GM19324 (cell line): ENCODE measurements around the gene INO80C.
"Not testable (repeated sequence)": the region's sequence is repeated elsewhere in the genome, so short reads cannot be mapped to it uniquely, and the experiment has no call there.

Experiments
- ATAC-seq: cut with Tn5 transposase; IDR thresholded peaks from one replicate; pipeline ENCODE4 v1.9.1; 2021; ENCODE audit warnings: mild to moderate bottlenecking, moderate library complexity; ENCODE audit not compliant: unreplicated experiment, low FRiP score

The INO80C gene

DNA sequence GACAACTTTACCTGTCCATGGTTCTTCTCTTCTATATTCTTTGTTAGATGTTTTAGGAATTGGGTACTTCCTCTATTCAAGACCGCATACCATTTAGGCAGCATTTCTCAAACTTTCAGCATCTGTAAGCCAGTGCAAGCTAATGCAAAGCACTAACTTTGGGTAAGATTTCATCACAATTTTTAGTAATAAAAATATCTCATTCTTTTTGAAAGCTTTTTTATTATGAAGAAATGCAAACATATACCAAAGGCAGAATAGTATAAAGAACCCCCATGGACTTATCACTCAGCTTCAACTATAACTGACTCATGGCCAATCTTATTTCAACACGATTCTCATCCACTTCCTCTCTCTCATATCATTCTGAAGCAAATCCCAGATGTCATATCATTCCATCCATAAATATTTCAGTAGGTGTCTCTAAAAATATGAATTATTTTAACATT, 32.9 kb downstream of the INO80C start:
- ATAC-seq = no peak

DNA sequence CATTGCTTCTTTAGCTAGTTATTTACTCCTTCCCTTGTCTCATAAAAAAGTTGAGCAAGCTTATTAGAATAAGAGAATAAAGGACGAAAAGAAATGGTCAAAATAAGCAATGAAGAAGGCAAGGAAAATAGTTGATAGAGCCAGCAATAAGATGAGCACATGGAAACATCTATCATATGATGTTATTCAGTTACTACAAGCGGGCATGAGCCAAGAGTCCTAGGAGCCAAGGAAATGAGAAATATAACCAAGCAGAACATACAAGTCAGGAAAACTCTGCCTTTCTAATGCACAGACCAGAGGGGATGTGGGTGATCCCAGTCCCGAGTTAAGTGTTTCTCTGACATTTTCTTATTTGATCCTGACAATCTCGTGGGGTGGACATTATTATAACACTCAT, 33.9 kb downstream of the INO80C start:
- ATAC-seq = no peak

DNA sequence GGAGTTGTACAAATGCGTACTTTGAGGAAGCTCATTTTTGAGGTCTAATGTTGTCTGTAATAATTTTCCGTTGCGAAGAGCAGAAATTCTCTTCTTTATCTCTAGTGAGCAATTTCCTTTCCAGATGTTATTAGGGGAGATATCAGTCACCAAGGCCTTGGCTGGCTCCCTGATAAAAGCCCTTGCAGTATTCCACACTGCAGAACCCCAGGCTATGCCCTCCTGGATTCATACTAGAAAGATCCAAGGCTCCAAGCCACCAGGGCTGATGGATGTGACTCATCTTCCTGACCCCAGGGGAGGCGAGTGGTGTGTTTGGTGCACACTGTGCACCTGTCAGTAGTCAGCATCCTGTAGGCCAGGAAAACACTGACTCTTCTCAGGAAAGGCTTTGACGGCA, 34.7 kb downstream of the INO80C start:
- ATAC-seq = no peak

DNA sequence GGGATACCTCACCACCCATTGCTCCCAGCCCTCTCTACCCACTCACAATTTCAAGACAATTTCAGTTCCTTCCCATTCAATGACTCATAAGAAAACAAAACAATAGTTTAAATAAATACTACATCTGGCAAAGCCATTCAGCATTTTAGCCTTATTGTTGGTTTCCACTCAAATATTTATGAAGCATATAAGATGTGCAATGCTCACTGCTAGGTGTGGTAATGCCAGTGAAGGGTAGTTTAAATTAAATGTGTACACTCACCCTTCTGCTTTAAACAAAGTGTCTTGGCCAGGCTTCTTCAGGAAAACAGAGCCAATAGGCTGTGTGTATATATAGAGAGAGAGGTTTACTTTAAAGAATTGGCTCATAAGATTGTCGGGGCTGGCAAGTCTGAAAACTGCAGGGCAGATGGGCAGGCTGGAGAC, 37.0 kb downstream of the INO80C start:
- ATAC-seq = no peak

DNA sequence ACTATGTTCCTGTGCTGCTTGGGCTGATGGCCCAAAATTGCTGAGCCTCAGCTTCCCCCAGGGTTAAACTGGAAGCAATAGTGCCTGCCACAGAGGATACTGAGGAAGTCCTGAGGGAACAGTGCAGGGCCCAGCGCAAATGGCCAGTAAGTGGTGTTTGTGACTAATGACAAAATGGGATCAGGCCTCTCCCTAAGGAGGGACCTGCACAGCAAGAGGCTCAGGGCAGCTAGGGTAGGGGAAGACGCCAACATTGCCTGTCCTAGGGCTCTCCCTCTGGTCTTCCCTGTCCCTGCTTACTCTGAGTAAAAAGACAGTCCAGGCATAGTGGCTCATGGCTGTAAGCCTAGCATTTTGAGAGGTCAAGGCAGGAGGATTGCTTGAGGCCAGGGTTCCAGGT, 37.8 kb downstream of the INO80C start:
- no peak for ATAC-seq

DNA sequence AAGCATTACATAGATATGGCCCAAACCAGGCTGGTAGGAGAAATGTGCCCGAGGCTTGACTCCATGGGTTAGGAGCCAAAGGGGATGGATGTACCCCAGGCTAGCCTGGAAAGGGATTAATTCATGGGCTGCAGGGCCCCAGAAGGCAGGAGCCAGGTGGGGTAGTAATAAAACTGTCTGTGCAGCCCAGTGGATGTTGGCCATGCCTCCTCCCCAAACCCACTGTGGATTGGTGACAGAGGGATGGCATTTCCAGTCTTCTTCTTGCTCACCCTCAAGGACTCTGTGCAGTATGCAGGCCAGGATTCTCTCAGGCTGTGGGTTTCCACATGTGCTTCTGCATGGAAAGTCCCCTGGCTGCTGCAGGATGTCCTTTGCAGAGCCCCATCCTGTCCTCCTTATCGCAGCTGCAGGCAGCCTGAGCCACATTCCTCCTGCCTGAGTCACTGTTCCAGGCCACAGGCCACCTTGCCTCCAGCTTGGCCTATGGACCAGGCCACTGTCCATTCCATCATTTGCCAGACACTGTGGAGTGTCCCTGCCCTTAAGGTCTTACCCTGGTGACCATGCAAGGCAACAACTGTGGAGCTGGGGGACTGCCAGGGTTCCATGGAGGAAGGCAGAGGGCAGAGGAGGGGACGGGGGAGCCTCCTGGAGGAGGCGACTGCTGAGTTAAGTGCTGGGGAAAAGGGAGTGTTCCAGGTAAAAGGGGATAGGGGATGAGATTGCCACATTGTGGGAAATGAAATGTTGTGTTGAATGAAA, 38.9 kb downstream of the INO80C start:
- no peak for ATAC-seq

DNA sequence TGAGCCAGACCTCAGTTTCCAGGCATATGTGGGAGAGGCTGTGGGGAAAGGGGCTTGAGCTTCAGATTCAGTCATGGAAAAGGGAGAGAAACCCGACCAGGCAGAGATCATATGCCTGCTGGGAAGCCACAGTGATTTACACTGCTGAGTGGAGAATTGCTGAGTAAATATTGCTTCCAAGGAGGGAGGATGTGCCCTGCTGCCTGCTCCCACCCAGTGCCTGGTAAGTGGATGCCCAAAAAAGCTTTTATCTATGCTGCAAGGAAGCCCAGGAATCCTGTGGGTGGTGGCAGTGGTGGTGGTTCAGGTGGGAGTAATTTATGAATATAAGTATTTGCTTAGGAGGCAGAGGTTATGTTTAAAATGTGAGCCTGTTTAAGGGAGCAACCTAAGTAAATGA, 39.5 kb downstream of the INO80C start:
- ATAC-seq = no peak

DNA sequence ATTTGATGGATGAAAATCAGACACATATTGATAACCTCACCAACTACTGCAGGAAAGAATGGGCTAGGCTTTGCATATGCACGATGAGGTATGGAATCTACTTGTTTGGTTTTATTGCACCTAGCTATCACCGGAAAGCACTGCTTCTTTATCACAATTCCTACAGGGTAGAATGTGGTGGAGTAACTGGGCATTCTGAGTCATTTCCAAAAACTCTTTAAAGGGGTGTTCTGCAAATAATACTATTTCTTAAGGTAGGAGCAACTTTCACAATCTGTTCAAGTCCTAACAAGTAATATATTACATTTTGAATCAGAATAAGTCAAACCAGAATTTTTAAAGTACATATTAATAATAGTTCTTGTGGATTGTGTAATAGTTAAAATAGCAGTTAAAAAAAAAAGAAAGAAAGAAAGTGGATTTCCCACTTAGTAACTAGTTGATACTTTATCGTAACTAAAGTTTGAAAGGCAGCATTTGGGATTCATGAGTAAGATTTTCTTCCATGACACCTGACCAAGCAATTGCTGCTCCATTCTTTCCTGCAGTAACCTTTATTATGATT, 40.5 kb downstream of the INO80C start:
- ATAC-seq = no peak

DNA sequence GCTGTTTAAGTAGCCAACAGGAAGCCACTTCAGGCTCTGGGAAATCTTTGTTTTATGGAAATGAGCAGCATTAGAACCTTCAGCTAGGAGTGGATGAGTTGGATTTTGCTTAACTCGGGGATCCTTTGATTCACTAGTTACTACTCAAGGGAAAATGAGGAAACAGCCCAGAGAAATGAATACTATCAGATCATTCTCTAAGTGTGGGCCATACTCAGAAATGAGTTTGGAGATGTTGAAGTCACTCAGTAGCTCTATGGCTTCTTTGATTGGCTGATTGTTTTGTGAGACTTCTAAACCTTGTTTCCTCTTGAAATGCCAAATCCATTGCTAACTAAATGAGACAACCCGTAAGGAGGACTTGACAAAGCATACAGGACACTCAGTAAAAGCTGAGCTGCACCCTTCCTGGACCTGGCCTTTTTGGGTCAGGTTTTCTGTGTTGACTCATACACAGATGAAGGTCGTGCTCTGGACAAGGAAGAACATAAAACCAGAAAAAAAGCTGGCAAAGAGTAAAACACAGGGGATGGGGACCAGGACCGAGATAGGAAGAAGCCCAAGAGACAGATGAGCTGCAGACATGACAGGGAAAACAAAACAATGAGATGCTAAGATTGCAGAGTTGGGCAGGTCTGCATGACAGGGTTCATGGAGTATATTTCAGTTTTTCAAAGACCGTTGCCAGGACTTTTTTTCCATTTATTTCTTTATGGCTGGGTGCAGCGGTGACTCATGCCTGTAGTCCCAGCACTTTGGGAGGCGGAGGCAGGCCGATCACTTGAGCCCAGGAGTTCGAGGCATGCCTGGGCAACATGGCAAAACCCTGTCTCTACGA, 41.6 kb downstream of the INO80C start:
- ATAC-seq = no peak

DNA sequence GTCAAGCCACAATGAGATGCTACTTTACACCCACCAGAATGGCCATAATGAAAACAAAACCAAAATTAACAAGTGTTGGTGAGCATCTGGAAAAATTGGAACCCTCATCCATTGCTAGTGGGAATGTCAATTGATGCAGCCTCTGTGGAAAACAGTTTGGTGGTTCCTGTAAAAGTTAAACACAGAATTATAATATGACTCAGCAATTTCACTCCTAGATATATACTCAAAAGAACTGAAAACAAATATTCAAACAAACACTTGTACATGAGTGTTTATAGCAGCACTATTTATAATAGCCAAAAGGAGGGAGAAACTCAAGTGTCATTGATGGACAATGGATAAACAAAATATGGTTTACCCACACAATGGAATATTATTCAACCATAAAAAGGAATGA, 43.0 kb downstream of the INO80C start:
- ATAC-seq = no peak

DNA sequence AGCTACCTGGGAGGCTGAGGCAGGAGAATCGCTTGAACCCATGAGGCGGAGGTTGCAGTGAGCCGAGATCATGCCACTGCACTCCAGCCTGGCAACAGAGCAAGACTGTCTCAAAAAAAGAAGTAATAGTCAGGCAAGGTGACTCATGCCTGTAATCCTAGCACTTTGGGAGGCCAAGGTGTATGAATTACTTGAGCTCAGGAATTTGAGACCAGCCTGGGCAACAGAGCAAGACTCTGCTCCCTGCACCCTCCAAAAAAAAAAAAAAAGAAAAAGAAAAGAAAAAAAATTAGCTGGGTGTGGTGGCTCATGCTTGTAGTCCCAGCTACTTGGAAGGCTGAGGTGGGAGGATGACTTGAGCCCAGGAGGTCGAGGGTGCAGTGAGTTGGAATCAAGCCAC, 44.7 kb downstream of the INO80C start:
- not testable (repeated sequence) for ATAC-seq

DNA sequence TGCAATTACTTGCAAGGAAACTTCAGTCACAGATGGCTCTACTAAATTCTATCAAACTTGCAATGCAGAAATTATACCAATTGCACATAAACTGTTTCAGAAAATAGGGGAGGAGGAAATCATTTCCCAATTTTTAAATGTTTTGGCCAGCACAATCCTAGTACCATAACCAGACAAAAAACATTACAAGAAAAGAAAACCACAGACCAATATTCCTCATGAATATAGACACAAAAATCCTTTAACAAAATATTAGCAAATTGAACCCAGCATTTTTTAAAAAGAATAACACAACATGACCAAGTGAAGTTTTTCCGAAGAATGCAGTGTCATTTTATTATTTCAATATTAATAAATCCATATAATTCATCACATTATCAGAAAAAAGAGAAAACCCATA, 45.8 kb downstream of the INO80C start:
- no peak for ATAC-seq

DNA sequence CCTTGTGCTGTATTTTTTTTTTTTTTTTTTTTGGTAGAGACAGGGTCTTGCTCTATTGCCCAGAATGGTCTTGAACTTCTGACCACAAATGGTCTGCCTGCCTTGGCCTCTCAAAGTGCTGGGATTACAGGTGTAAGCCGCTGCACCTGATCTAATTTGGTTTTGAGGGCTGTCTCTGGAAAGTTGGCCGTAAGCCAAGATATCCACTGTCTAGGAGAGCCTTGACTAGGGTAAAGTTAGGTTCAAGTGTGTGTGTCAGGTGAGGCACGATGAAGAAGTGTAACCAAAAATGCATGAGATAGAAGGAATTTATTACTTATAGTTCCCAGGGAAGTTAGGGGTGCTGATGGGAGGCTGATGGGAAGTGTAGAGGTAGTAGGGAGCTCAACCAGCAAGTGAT, 46.7 kb downstream of the INO80C start:
- ATAC-seq = no peak

DNA sequence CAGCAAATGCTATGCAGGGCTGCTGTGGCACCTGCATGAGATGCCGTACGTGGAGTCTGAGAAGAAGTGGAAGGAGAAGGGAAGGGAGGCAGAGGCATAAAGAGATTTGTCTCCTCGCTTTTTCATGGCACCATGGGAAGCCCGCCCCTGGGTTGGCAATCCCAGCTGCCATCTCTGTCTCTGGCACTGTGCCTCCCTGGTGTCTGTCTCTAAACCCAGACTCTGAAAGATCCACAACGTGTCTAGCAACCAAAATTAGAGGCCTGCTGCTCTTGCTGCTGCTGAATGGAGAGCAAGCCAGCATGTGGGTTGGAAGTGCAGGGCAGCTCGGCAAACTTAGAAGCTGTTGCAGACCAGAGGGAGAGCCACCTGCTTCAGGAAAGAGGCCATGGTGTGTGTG, 53.1 kb downstream of the INO80C start:
- no peak for ATAC-seq

DNA sequence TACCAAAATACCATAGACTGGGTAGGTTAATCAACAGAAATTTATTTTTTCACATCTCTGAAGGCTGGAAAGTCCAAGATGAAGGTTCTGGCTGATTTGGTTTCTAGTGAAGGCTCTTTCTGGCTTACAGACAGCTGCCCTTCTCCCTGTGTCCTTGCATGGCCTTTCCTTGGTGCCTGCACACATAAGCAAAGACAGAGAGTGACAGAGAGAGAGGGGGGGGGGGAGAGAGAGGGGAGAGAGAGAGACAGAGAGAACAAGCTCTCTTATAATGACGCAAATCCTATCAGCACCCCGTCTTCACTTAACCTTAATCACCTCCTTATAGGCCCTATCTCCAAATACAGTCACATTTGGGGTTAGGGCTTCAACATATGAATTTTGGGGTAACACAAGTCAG, 53.9 kb downstream of the INO80C start:
- ATAC-seq = no peak

DNA sequence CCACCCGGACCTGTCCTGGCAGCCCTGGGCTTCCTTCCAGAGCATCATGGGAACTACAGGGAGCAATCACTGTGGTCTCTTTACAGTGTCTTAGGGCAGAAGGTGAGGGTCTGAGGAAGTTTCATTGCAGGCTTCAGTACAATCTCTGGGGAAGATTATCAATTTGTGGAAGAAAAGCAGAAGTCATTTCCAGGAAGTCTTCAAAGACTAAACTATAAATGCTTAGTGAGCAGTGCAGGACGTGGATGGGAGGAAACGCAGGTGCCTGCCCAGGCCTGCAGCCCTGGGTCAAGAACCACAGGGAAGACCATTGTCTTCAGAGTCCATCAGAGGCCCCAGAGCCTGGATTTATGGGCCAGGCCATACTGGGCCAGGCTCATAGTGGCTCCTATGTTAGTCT, 54.3 kb downstream of the INO80C start:
- ATAC-seq = no peak

DNA sequence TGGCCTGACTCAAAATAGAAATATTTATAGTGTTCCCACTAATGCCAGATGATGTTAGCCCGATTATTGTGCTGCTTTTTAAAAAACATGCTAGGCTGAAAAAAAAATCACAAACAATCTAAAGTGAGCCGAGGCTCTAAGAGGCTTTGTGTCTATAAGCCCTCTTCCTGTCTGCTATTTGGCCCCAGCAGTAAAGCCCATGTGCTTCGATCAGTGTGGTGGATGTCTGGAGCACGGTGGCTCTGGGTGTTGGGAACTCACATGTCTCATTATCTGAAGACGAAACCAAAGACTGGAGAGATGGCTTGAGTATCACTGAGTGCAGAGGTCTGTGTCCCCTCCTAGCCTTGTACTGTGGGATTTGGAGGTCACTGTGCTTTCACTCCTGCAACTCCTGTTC, 55.1 kb downstream of the INO80C start:
- ATAC-seq = no peak

DNA sequence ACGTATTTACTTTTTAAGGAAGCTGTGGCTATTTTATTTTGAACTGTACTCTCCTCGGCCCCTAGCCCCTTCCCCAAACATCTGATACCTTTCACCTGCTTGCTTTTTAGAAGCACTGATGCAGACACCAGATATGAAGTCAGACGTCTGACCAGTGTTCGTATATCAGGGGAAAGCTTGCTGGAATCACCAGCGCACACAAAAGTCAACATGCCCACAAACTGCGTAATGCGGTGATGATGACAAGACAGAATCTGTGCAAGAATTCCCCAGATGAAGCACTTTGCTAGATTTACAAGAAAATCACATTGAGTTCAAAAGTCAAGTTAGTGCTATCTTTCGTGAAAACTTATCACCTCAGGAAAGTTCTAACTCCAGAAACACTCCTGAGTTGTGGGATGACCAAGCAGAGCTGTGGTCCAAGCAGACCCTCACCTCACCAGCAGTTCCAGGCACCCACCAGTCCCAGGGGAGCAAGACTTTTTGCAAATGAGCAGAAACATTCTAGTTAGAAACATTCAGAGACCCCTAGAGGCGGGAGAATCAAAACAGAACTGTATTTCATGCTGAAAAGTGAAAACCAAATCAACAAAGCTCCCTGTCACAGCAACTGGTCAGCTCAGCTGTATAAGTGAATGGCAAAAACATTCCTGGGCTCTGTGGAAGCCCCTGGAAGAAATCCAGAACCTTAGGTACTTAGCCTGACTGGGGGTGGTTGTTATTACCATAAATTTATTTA, 55.7 kb downstream of the INO80C start:
- ATAC-seq = no peak

DNA sequence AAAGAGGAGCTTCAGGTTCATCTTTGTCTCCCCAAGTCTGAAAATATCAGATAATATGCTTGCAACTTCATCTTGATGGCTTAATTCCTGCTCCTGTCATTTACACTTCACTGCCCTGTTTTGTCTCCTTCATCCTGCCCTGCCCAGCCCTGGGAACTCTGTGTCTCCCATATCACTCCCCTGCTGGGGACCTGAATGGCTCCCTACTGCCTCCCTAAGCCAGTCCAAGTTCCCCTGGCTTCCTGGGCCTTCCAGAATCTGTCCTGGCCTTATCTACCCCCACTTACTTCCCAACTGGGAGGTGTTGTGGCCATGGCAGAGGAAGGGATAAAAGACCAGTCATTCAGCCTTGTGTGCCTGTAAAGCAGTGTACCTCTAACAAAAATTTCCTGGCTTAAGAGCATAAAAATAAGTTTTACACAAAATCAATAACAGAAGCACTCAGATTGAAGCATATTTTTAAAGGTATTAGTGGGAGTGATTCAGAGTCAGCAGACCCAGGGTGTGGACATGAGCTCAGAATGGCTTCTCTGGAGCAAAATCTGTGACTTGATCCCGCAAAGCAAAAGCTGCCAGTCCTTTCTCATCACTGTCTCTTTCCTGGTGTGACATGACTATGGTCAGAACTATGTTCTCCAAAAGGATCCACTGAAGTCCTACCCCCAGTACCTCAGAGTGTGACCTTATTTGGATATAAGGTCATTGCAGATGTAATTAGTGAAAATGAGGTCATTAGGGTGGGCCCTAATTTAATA, 59.1 kb downstream of the INO80C start:
- no peak for ATAC-seq

DNA sequence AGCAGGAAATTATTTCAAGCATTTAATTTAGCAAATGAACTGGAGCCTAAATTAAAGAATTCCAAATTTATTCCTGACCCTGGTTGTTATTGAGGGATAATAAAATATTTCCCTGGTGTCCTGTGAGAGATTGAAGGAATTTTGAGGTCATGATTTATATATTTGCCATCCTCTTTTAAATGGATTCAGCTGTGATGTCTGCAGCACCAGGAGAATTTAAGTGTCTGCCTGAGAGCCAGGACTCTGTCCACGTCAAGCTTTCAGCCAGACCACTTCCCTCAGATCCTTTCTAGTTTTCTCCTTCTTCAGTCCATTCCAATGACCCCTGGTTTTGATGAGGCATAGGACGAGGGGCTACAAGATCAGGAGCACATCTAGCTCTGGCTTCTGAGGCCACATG, 59.9 kb downstream of the INO80C start:
- ATAC-seq = no peak
